Activated CD4-positive, alpha-beta memory T cell treated with anti-CD3 and anti-CD28 coated beads, Interleukin-2, amount 10 ng/mL, durations not matched to agents 7 days and 5 days (primary cell): ENCODE measurements around the gene SNX13. TPM values are rescaled to one million over a fixed set of nuclear protein-coding genes. Genes with fewer than 3 reads are reported as not detected.
"Not testable (repeated sequence)": the region's sequence is repeated elsewhere in the genome, so short reads cannot be mapped to it uniquely, and the experiment has no call there.

ENCODE experiments used
- CTCF ChIA-PET: fragments of 350-600 bp; sonication (Branson Sonifier 250); formaldehyde crosslinking; loops from one replicate; lab custom pipeline; 2021; ENCODE audit warnings: antibody characterized with exemption, inconsistent platforms; lab: Charles Lee
- POLR2A ChIA-PET: fragments of 350-600 bp; sonication (Branson Sonifier 250); formaldehyde crosslinking; loops from one replicate; lab custom pipeline; 2021; ENCODE audit warnings: antibody characterized with exemption; lab: Charles Lee
- DNase-seq: peaks from one replicate; pipeline ENCODE4 v3.0.0-alpha.2; 2020
- H3K27ac Mint-ChIP-seq: one replicate; pipeline ENCODE4 v1.8.0; 2021; ENCODE audit warnings: mild to moderate bottlenecking, mixed read lengths
- H3K27me3 Mint-ChIP-seq: one replicate; pipeline ENCODE4 v1.8.0; 2021; ENCODE audit warnings: mixed read lengths
- H3K36me3 Mint-ChIP-seq: one replicate; pipeline ENCODE4 v1.8.0; 2021; ENCODE audit warnings: low read depth, mixed read lengths
- H3K4me1 Mint-ChIP-seq: one replicate; pipeline ENCODE4 v1.8.0; 2021; ENCODE audit warnings: mixed read lengths
- H3K4me3 Mint-ChIP-seq: one replicate; pipeline ENCODE4 v1.8.0; 2021; ENCODE audit warnings: mild to moderate bottlenecking, mixed read lengths
- H3K9me3 Mint-ChIP-seq: one replicate; pipeline ENCODE4 v1.8.0; 2021; ENCODE audit warnings: mixed read lengths
- total RNA-seq, 2 experiments: library from RNA; stranded (reverse); gene quantifications; one replicate each; pipeline ENCODE4 v1.2.3, GENCODE V29; 2021

SNX13 gene
- total RNA-seq, 2 experiments from 2014 or later = 23.8 to 25.9 TPM

- DNase-seq = no peak
- no peaks in the 10 kb centered on the region for H3K27me3 Mint-ChIP-seq
- CTCF ChIA-PET = no interaction called here
- peaks cover 13% of the 10 kb centered on the region for H3K9me3 Mint-ChIP-seq
- H3K4me1 Mint-ChIP-seq = no peaks in the 10 kb centered on the region
- no peak overlapping the region for H3K4me3 Mint-ChIP-seq
- H3K36me3 Mint-ChIP-seq = peaks cover 36% of the 10 kb centered on the region
- POLR2A ChIA-PET = no interaction called here
- H3K27ac Mint-ChIP-seq = no peak overlapping the region
Observed at GRCh38 chr7:17814058-17814457, 126.2 kb downstream of the SNX13 start.

GRCh38 chr7:17809215-17809614 is 131.1 kb downstream of the SNX13 start:
- H3K27me3 Mint-ChIP-seq, DNase-seq, H3K4me1 Mint-ChIP-seq, POLR2A ChIA-PET, CTCF ChIA-PET, H3K4me3 Mint-ChIP-seq, H3K27ac Mint-ChIP-seq: not testable (repeated sequence)
- Mint-ChIP-seq H3K36me3 (peaks cover 47% of the 10 kb centered on the region), H3K9me3 (peaks cover 13% of the 10 kb centered on the region)

- DNase-seq = no peak
- no peak overlapping the region for H3K4me3 Mint-ChIP-seq
- CTCF ChIA-PET = no interaction called here
- no peak overlapping the region for H3K27ac Mint-ChIP-seq
- peaks cover 13% of the 10 kb centered on the region for H3K9me3 Mint-ChIP-seq
- peaks cover 40% of the 10 kb centered on the region for H3K36me3 Mint-ChIP-seq
- H3K4me1 Mint-ChIP-seq = peaks cover 6% of the 10 kb centered on the region
- H3K27me3 Mint-ChIP-seq = no peaks in the 10 kb centered on the region
- POLR2A ChIA-PET = interaction anchor here (0.8 kb wide), 1 partner anchor 36 kb away, joined by 3 read pairs; no protein-coding TSS in a partner anchor
Observed at GRCh38 chr7:17807242-17807641, 133.1 kb downstream of the SNX13 start.

- POLR2A ChIA-PET = interaction anchor here (0.8 kb wide), 1 partner anchor 36 kb away, joined by 3 read pairs; no protein-coding TSS in a partner anchor
- DNase-seq = no peak
- peaks cover 11% of the 10 kb centered on the region for H3K9me3 Mint-ChIP-seq
- H3K27me3 Mint-ChIP-seq = no peaks in the 10 kb centered on the region
- peaks cover 6% of the 10 kb centered on the region for H3K4me1 Mint-ChIP-seq
- H3K4me3 Mint-ChIP-seq = no peak overlapping the region
- no peak overlapping the region for H3K27ac Mint-ChIP-seq
- CTCF ChIA-PET = no interaction called here
- H3K36me3 Mint-ChIP-seq = peaks cover 34% of the 10 kb centered on the region
Observed at GRCh38 chr7:17806631-17807030, 133.7 kb downstream of the SNX13 start.

- DNase-seq = no peak
- CTCF ChIA-PET = no interaction called here
- Mint-ChIP-seq H3K4me1 (peaks cover 2% of the 10 kb centered on the region), H3K27me3 (no peaks in the 10 kb centered on the region), H3K9me3 (no peaks in the 10 kb centered on the region), H3K4me3 (no peak overlapping the region), H3K27ac (no peak overlapping the region), H3K36me3 (peaks cover 22% of the 10 kb centered on the region)
- POLR2A ChIA-PET = no interaction called here
Observed at GRCh38 chr7:17802056-17802455, 138.2 kb downstream of the SNX13 start.

GRCh38 chr7:17792075-17792936 is 148.0 kb downstream of the SNX13 start:
- DNase-seq = no peak
- no peaks in the 10 kb centered on the region for H3K27me3 Mint-ChIP-seq
- H3K4me3 Mint-ChIP-seq = no peak overlapping the region
- ChIA-PET POLR2A (no interaction called here), CTCF (no interaction called here)
- H3K9me3 Mint-ChIP-seq = no peaks in the 10 kb centered on the region
- H3K27ac Mint-ChIP-seq = no peak overlapping the region
- peaks cover 10% of the 10 kb centered on the region for H3K36me3 Mint-ChIP-seq
- H3K4me1 Mint-ChIP-seq = no peaks in the 10 kb centered on the region

- POLR2A ChIA-PET = no interaction called here
- Mint-ChIP-seq H3K4me1 (no peaks in the 10 kb centered on the region), H3K9me3 (no peaks in the 10 kb centered on the region), H3K27ac (no peak overlapping the region), H3K27me3 (no peaks in the 10 kb centered on the region), H3K4me3 (no peak overlapping the region), H3K36me3 (no peaks in the 10 kb centered on the region)
- no peak for DNase-seq
- CTCF ChIA-PET = no interaction called here
Observed at GRCh38 chr7:17787257-17787656, 153.0 kb downstream of the SNX13 start.

GRCh38 chr7:17786314-17786852 is 153.9 kb downstream of the SNX13 start:
- ChIA-PET POLR2A (no interaction called here), CTCF (interaction anchor here (1.9 kb wide), 1 partner anchor 16 kb away, joined by 5 read pairs; no protein-coding TSS in a partner anchor)
- Mint-ChIP-seq H3K9me3 (no peaks in the 10 kb centered on the region), H3K4me3 (no peak overlapping the region), H3K27me3 (no peaks in the 10 kb centered on the region), H3K27ac (no peak overlapping the region), H3K4me1 (no peaks in the 10 kb centered on the region), H3K36me3 (no peaks in the 10 kb centered on the region)
- no peak for DNase-seq

GRCh38 chr7:17782216-17782549 is 158.1 kb downstream of the SNX13 start:
- ChIA-PET CTCF (no interaction called here), POLR2A (no interaction called here)
- Mint-ChIP-seq H3K9me3 (no peaks in the 10 kb centered on the region), H3K36me3 (no peaks in the 10 kb centered on the region), H3K4me3 (no peak overlapping the region), H3K27me3 (no peaks in the 10 kb centered on the region), H3K4me1 (no peaks in the 10 kb centered on the region), H3K27ac (no peak overlapping the region)
- no peak for DNase-seq

GRCh38 chr7:17781491-17782215 is 158.6 kb downstream of the SNX13 start:
- Mint-ChIP-seq H3K9me3 (no peaks in the 10 kb centered on the region), H3K27ac (no peak overlapping the region), H3K27me3 (no peaks in the 10 kb centered on the region), H3K4me1 (no peaks in the 10 kb centered on the region), H3K36me3 (no peaks in the 10 kb centered on the region), H3K4me3 (no peak overlapping the region)
- no peak for DNase-seq
- ChIA-PET CTCF (no interaction called here), POLR2A (no interaction called here)

GRCh38 chr7:17779381-17779780 is 160.9 kb downstream of the SNX13 start:
- POLR2A ChIA-PET = no interaction called here
- CTCF ChIA-PET = no interaction called here
- Mint-ChIP-seq H3K4me3 (no peak overlapping the region), H3K4me1 (no peaks in the 10 kb centered on the region), H3K27me3 (no peaks in the 10 kb centered on the region), H3K36me3 (no peaks in the 10 kb centered on the region), H3K9me3 (no peaks in the 10 kb centered on the region), H3K27ac (no peak overlapping the region)
- no peak for DNase-seq

GRCh38 chr7:17774716-17775288 is 165.5 kb downstream of the SNX13 start:
- ChIA-PET CTCF (interaction anchor here (0.8 kb wide), 1 partner anchor 93 kb away, joined by 3 read pairs; no protein-coding TSS in a partner anchor), POLR2A (no interaction called here)
- H3K4me3 Mint-ChIP-seq = no peak overlapping the region
- no peaks in the 10 kb centered on the region for H3K27me3 Mint-ChIP-seq
- H3K36me3 Mint-ChIP-seq = no peaks in the 10 kb centered on the region
- no peak overlapping the region for H3K27ac Mint-ChIP-seq
- DNase-seq = no peak
- H3K9me3 Mint-ChIP-seq = no peaks in the 10 kb centered on the region
- H3K4me1 Mint-ChIP-seq = peaks cover 6% of the 10 kb centered on the region

- H3K4me3 Mint-ChIP-seq = no peak overlapping the region
- CTCF ChIA-PET = interaction anchor here (0.8 kb wide), 1 partner anchor 93 kb away, joined by 3 read pairs; no protein-coding TSS in a partner anchor
- POLR2A ChIA-PET = no interaction called here
- H3K27me3 Mint-ChIP-seq = no peaks in the 10 kb centered on the region
- no peak for DNase-seq
- no peaks in the 10 kb centered on the region for H3K36me3 Mint-ChIP-seq
- no peaks in the 10 kb centered on the region for H3K9me3 Mint-ChIP-seq
- H3K4me1 Mint-ChIP-seq = peaks cover 6% of the 10 kb centered on the region
- no peak overlapping the region for H3K27ac Mint-ChIP-seq
Observed at GRCh38 chr7:17774248-17774647, 166.0 kb downstream of the SNX13 start.
